ENCODE results near the gene SRPK3. TPM values are rescaled to one million over a fixed set of nuclear protein-coding genes. Genes with fewer than 3 reads are reported as not detected.

SRPK3 gene
- total and polyA plus RNA-seq, 2 donors (not counting 3 experiments of a cell fraction or from before 2014, with no cell fraction given), result 0.25 to 0.40 TPM

GRCh38 chrX:153769865-153770600 lies 10.8 kb upstream of the SRPK3 start:
- CTCF ChIA-PET, result no interaction called here
- intact Hi-C loops (cut with micrococcal nuclease), result loop anchor here (10.0 kb wide), 1 partner anchor 275 kb away; no protein-coding TSS in a partner anchor
- FAIRE-seq, result no peak

More at GRCh38 chrX:153769865-153770600, 10.8 kb upstream of the SRPK3 start:
- peaks cover 0 to 17% of the 10 kb centered on the region in 2 experiments for H3K36me3 ChIP-seq (ENCODE audit: control insufficient read depth in 2 of 2, extremely low read depth in 1 of 2, insufficient read depth in 2 of 2, low read length in 2 of 2)
- no peaks in the 10 kb centered on the region for H3K79me2 ChIP-seq (ENCODE audit: control insufficient read depth, insufficient read depth, low read length)
- H3K9me3 ChIP-seq (replicated peaks; ENCODE audit: control insufficient read depth, insufficient read depth, low read length), result no peaks in the 10 kb centered on the region
- no peak overlapping the region for H3K4me2 ChIP-seq (ENCODE audit: insufficient read depth, low read length)
- H3K4me3 ChIP-seq (replicated peaks in 1 of 3; ENCODE audit: insufficient read depth in 1 of 3, low read depth in 1 of 3, low read length in 3 of 3), result no peak overlapping the region
- no peak for TF ChIP-seq MAX (IDR thresholded peaks at IDR 0.05; ENCODE audit: insufficient read depth, insufficient read length)
- TF ChIP-seq MYC (IDR thresholded peaks at IDR 0.05; ENCODE audit: low read depth, low read length), result no peak
- no peak for TF ChIP-seq POLR2A (IDR thresholded peaks at IDR 0.05; ENCODE audit: low read depth, low read length)
- TF ChIP-seq JUN (IDR thresholded peaks at IDR 0.05; ENCODE audit: borderline replicate concordance, insufficient read depth, insufficient read length, low read depth), result no peak
- no peak for TF ChIP-seq GATA2 (IDR thresholded peaks at IDR 0.05; ENCODE audit: insufficient read depth, insufficient read length, low read depth, low read length)
- no peak for TF ChIP-seq POLR2AphosphoS5 (IDR thresholded peaks at IDR 0.05; ENCODE audit: insufficient read depth, low read depth, low read length)
- TF ChIP-seq CTCF (IDR thresholded peaks at IDR 0.05; ENCODE audit: extremely low read depth in 1 of 2, insufficient read depth in 1 of 2, low read depth in 1 of 2, low read length in 2 of 2), result no peak
- no peaks in the 10 kb centered on the region for H3K27me3 ChIP-seq (ENCODE audit: control insufficient read depth in 2 of 2, insufficient read depth in 2 of 2, low read length in 2 of 2)
- no peak overlapping the region for H2AFZ ChIP-seq (ENCODE audit: low read depth, low read length)
- no peak for DNase-seq (ENCODE audit: low read depth, low spot score)
- no TSS peak for BruUV-seq (replicated peaks)
- no peaks in the 10 kb centered on the region for H3K9me1 ChIP-seq (replicated peaks; ENCODE audit: control insufficient read depth, extremely low read depth, insufficient read depth, low read length)
- no peak overlapping the region for H3K27ac ChIP-seq (ENCODE audit: insufficient read depth, low read depth, low read length)
- dilution Hi-C loops (cut with MboI; ENCODE audit: extremely low pct_ligation_motif_present, low sequenced_read_pairs), result no loop called here
- peaks cover 12% of the 10 kb centered on the region for H3K4me1 ChIP-seq (ENCODE audit: control insufficient read depth, extremely low read depth, insufficient read depth, low read length)
- no peak overlapping the region for H3K9ac ChIP-seq (replicated peaks; ENCODE audit: extremely low read depth, insufficient read depth, low read length)
- POLR2A ChIA-PET, result no interaction called here
- no peaks in the 10 kb centered on the region for H4K20me1 ChIP-seq (replicated peaks; ENCODE audit: control insufficient read depth, extremely low read depth, insufficient read depth, low read length)

All from endothelial cell of umbilical vein (primary cell).